ENCODE measurements around the gene ZBTB34.

Gene ZBTB34

DNA sequence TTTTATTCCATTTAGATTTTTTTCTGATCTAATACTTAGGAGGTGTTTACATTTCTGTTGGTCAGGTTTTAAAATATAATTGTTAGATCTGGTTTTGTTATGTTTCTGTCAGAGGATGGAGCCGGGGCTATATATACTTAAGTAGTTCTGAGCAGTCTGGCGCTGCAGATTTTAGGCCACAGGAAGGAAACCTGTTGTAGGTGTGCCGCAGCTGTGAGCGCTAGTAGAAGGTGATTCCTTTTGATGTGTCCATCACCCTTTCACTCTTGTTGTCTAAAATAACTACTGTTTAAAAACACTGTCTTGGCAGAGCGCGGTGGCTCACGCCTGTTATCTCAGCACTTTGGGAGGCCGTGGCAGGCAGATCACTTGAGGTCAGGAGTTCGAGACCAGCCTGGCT is 17.0 kb downstream of the ZBTB34 start:
- DNase-seq = no peak

- no peak for DNase-seq
Measured at GRCh38 chr9:126879288-126879687, 18.8 kb downstream of the ZBTB34 start.

- no peak for DNase-seq
Measured at GRCh38 chr9:126880226-126880946, 19.9 kb downstream of the ZBTB34 start.

- no peak for DNase-seq
Measured at GRCh38 chr9:126880947-126881332, 20.5 kb downstream of the ZBTB34 start.

GRCh38 chr9:126882746-126883145 is 22.3 kb downstream of the ZBTB34 start:
- DNase-seq = no peak

GRCh38 chr9:126883636-126884035 is 23.2 kb downstream of the ZBTB34 start:
- DNase-seq = peak; percentile 19

- no peak for DNase-seq
Measured at GRCh38 chr9:126885131-126885641, 24.7 kb downstream of the ZBTB34 start.

DNA sequence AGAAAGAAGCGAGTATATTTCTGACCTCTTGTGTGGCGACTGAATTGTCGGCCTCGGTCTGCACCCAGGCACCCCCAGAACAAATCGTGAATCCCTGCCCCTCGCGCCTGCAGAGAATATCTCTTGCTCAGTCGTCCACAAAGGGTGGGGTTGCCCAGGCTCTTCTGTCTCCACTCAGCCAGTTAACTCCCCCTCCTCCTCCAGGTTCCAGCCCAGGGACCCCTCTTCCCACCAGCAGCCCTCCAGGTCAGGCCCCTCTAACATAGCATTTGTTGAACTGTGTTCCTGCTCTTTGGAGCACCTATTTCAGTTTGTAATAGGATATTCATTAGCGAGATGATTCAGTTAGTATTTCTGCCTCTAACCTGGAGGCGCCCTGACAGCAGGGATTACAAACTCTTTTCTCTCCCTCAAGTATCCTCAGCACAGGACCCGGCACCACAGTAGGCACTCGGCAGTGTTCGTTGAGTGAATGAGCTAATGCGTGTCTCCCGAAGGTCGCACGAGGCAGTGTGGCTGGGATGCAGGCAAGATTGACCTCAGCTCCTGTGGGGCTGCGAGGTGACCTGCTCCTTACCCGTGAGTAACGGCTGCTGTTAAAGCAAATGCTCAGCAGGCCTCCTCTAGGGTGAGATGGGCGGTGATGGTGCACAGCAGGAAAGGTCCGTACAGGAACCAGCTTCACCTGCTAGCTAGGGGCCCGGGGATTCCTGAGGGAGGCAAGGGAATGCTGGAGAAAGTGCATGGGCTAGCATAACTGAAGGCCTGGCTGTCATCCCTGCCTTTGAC is 25.8 kb downstream of the ZBTB34 start:
- no peak for DNase-seq

GRCh38 chr9:126886897-126887296 is 26.5 kb downstream of the ZBTB34 start:
- DNase-seq = no peak

GRCh38 chr9:126891676-126892075 is 31.2 kb downstream of the ZBTB34 start:
- DNase-seq = no peak

DNA sequence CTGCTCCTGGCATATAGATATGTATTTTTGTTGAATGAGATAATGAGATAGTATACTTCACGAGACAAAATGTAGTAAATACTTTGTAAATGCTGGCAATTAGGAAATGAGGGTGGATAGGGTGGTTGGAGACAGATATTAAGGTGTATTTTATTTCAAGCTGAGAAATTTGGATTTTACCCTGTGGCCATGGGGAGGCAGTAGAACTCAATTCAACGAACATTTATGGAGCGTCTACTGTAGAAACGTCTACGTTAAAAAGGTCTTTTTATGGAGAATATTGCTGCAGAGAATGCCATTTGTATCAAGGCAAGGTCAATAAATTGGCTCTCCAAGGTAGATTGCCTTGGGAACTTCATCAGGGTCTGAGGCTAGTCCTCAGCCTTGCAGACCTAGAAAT is 32.6 kb downstream of the ZBTB34 start:
- no peak for DNase-seq

- DNase-seq = no peak
Measured at GRCh38 chr9:126894052-126894603, 33.7 kb downstream of the ZBTB34 start.

DNA sequence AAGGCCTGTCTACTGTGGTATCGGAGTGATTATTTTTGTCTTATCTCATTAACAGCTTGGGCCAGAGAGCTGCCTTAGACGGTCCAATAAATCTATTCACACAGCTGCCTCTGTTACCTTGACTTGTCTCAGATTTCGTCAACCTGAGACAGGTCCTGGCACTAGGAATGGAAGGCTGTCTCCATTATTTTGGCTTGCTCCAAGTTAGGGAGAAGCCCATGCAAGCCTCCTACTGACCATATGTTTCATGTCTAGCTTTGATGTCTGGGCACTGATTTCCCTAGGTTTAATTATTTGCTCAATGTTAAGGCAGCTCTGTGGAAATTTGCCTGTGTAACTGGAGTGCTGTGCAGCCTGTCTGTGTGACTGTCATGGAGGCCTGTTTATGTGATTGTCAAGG is 41.8 kb downstream of the ZBTB34 start:
- DNase-seq = no peak

DNA sequence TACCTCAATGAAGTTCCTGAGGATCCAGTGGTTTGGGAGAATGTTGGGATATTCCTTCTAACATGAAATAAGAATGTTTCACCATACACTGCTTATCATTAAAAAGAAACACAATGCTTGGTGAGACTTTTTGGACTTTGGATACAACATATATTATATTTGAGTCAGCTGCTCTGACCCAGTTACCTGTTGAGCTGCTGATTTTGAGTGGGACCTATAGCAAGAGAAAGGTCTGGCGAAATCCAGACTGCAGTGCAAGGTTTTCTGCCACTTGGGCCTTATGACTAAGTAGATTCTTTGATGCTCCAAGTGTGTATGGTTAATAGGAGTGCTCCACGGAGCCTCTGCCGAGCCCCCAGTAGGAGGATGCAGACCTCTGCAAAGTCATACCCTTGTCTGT is 44.1 kb downstream of the ZBTB34 start:
- no peak for DNase-seq

DNA sequence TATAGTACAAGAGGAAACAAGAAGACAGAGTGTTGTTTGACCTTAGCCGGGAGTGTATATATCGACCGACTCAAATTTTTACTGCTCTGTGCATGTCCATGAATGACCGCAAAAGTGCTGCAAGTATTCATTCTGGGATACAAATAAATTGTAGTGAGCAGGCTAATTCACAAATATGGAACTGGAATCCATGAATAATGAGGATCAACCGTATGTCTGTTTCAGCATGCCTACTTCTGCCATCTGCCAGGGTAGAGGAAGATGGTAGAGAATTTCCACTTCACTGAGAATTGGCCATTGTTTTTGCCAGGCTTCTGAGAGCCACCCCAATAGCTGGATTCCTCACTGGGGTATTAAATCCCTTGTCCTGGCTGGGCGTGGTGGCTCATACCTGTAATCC is 45.7 kb downstream of the ZBTB34 start:
- no peak for DNase-seq

DNA sequence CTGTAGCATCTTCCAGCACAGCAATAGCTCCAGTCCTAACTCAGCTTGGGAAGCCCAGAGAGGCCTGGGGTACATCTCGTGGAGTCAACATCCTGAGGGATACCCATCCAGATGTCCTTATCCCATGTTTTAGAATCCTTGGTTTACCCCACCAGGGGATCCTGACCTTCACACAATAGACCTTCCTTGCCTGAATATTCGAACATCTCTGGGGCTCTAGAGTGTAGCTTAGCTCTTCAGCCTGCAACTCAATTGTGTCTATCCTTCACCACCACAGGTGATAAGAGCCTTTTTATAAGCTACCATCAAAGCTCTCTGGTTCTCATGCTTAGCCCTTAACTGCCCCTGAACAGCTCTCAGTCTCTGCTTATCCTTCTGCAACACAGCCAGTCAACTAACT is 46.6 kb downstream of the ZBTB34 start:
- no peak for DNase-seq

DNA sequence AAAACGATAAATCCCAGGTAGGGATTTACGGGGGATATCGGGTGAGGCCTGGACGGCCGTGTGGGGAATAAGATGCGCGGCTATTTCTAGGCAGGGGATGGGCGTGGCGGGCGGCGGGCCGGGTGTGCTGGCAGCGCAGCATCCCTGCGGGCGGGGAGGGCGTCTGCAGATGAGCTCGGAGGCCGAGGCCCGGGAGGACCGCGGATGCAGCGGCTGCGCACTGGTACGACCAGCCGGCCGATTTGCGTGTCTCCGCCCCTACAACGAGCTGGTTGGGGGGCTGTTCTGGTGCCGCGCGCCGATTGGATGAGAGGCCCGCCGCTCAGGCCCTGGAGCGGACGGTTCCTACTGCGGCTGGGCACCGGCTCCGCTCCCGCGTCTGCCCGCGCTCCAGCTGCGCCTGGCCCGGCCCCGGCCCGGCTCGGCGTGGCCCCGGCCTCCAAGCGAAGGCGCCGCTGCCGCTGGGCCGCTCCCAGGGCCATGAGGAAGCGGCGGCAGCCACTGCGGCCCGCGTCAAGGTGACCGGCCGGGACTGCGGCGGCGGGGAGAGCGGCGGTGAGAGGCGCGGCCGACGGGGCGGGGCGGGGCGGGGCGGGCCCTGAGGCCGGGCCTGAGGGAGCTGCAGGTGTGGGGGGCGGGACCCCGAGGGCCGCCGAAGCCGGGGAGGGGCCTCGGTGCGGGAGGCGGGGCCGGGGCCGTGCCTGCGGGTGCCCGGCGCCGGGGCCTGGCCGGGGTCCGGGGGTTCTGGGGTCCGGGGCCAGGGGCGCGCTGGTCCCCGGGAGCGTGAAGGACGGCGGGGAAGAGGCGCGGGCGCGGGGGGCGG is 54.2 kb downstream of the ZBTB34 start, which contains the start of gene RALGPS1:
TSS of gene RALGPS1 (plus strand) at position 325 of the 823 bp plus-strand sequence. CDS start 47,508 bp downstream, outside the sequence.
- DNase-seq = peak; percentile 93

GRCh38 chr9:126915281-126915816 is 54.9 kb downstream of the ZBTB34 start:
- DNase-seq = no peak

- DNase-seq = no peak
Measured at GRCh38 chr9:126915846-126916543, 55.6 kb downstream of the ZBTB34 start.

GRCh38 chr9:126916909-126917308 is 56.5 kb downstream of the ZBTB34 start:
- DNase-seq = no peak

DNA sequence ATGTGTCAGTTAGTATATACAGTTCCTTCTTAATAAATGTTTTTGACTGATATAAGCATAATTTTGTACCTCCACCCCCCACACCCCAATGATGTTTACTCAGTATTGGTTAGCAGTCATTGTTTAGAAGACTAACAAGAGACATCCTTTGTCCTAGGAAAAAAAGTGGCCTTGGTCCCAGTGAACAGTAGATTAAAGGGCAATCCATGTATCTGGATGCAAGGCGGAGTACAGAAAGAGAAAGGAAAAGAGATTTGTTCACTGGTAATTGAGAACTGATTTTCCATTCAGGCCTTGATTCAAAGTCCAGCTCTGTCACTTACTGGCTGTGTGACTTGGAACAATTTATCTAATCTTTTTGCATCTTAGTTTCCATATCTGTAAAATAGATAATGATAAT is 58.8 kb downstream of the ZBTB34 start:
- no peak for DNase-seq

DNA sequence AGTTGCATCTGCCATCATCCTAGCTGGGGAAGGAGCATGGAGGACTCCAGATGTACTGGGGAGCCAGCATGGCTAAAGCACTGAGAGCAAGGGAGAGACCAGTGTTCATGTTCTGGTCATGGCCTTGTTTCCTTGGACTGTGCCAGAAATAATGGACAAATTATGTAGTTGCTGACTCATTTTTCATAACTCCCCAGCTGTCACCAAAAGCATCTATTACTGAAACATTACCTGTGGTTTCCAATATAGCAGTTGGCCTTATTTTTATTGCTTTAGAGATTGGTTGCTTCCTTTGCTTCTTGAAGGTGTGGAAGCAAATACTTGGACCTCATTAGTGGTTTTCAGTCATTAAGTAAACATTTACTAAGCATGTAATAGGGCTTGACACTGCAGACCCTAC is 65.4 kb downstream of the ZBTB34 start:
- no peak for DNase-seq
